Measurements from ENCODE around the gene CCDC40.

Gene CCDC40

DNA sequence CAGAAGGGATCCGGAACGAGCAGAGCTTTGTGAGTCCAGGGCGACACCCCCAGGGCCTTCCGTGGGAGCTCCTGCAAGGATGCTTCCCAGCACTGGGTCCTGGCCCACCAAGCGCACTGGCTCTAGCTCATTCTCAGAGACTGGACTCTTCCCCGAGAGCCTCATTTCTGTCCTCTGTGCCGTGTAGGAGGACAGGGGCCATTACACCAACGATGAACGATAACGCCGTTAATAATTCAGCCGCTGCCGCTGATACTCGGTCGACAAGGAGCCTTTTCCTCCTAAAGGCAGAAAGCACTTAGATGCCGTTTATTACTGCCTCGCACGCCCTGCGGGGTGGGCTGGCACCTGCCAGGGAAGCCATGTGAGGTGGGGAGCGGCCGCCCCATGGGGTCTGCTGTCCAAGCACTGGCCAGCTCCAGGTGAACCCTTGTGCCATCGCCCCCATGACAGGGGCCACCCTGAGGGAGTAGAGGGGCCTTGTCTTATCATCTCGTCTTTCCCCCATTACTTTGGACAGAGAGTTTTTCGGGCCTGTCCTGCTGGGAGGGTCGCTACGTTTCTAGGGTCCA, 34.3 kb upstream of the CCDC40 start:
- DNase-seq = no peak

GRCh38 chr17:80002690-80003490, 33.6 kb upstream of the CCDC40 start:
- DNase-seq = no peak

DNA sequence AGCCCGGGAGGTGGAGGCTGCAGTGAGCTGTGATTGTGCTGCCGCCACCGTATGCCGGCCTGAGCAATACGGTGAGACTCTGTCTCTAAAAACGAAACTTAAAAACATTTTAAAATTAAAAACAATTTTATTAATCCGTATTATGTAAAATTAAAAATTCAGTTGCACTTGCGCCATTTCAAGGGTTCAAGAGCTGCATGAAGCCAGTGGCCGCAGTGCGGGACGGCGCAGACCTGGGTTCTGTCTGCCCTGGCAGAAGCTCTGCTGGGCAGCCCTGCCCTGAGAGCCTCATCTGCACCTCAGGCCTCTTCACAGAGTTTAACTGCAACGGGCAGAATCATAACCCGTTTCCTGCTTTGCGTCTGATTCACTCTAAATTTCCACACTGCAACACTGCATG, 32.5 kb upstream of the CCDC40 start:
- no peak for DNase-seq

- peak; percentile 46 for DNase-seq
Observed at GRCh38 chr17:80005360-80006338, 30.8 kb upstream of the CCDC40 start.

GRCh38 chr17:80006339-80006720, 30.1 kb upstream of the CCDC40 start:
- no peak for DNase-seq

GRCh38 chr17:80006811-80007752, 29.4 kb upstream of the CCDC40 start:
- DNase-seq = no peak

DNA sequence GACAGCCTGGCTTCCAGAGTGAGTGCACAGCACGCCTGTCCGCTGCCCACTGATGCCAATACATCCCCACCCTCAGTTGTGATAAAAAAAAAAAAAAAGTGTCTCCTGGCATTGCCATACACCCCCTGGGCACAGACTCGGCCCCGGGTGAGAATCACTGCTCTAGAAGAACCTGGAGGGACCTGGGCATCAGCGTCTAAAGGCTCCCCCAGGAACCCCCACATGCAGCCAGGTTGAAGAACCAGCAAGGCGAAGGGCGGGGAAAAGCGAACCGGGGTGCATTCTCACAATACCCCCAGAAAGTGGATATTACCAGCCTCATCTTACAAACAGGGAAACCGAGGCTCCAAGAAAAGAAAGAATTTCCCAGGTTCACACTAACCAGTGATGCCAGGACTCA, 28.5 kb upstream of the CCDC40 start:
- DNase-seq = no peak

DNA sequence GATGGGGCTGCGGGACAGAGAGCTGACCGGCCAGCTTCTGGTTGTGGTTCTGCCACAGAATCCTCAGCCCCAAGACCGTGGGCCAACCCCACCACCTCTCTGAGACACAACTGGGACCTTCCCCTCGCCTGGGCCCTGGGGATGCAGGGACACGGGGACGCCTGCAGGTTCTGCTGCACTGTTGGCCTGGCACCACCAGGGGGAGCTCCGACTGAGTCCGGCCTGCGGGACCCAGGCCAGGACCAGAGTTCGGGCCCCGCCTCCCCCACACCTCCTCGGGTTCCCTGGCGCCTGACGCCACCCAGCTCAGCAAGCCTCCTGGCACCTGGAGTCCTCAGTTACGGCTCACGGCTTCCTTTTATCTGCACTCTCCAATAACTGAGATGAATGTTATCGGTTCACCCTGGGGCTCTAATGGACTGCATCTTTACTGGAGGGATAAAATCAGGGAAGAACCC, 28.0 kb upstream of the CCDC40 start:
- peak; percentile 59 to 77 for DNase-seq

DNA sequence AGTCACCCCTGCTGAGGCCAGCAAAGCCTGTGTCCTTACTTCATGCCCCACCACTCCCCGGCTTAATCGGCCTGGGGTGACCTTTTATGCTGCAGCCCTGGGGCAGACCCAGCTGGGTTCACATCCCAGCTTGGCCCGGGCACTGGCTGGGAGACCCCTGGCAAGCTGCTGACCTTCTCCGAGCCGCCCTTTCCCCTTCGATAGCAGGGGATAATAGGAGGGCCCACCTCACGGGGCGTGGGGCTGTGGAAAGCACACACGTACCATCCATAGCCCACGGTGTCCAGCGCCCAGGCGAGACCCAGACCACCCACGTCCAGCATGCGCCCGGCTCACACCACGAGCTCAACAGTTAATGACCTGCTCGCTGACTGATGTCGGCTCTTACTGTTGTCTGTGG, 27.6 kb upstream of the CCDC40 start:
- DNase-seq = no peak

- no peak for DNase-seq
Observed at GRCh38 chr17:80009391-80010282, 26.8 kb upstream of the CCDC40 start.

DNA sequence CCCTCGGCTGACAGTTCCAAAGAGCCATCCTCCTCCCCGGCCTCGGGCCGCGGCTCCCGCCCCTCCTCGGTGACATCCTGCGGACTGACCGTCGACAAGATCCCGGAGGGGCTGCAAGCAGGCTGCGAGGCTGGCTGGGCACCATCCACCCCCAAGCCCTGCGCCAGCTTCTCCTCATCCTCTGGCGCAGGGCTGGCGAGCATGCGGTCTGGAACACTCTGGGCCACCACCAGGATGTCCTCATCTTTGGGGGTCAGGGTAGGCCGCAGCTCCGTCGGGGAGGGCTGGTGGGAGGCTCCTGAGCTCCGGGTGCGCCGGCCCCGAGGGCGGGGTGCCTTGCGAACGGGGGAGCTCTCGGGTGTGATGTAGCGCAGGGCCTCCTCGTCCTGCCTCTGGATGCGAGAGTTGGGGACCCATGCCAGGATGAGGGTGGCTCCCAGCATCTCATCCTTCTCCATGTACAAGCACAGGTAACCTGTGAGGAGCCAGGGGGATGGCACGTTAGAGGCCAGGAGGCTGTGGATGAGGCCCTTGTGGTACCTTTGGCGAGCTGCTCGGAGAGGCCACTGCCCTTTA, 26.1 kb upstream of the CCDC40 start:
- no peak for DNase-seq

DNA sequence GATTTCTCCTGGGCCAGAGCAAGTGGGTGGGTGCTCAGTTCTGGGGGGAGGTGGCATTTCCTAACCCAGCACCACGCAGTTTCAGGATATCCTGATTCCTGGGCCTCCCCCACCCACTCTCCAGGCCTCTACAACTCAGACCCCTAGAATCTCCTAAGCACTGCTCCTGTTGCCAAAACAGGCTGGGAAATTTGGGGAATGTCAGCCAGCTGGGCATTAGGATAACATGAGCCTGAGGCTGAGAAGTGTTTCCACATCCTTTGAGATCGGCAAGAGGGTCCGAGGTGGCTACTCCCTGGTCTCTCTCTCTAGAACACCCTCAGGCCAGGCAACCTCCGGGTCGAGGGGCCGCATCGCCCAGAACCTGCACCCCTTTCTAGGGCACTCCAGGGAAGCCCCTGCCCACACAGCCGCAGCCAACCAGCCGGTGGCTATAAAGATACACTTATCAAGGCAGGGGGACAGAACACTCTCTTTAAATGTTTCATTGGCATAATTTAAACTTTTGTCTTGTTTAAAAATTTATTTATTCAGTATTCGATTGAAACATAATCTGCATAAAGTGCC, 24.4 kb upstream of the CCDC40 start:
- no peak for DNase-seq

GRCh38 chr17:80012765-80013741, 23.4 kb upstream of the CCDC40 start:
- no peak for DNase-seq

DNA sequence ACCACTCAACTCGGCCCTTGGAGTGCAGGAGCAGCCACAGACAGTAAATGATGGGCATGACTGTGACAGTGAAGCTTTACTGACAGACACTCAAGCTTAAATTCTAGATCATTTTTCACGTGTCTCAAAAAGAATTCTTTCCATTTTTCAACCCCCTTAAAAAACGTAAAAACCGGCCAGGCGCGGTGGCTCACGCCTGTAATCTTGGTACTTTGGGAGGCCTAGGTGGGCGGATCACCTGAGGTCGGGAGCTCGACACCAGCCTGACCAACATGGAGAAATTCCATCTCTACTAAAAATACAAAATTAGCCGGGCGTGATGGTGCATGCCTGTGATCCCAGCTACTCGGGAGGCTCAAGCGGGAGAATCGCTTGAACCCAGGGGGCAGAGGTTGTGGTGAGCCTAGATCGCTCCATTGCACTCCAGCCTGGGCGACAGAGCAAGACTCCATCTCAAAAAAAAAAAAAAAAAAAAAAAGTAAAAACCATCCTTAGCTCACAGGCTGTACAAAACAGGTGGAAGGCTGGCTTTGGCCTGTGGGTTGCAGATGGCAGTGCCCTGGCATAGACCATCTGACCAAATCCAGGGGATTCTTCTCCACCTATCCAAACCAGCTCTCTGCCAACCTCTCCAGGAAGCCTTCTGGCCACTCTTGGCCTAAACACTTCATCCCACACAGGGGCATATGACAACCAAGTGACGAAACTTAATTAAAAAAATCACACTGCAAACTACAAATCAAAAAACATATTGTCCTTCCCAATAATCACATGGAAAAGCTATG, 19.0 kb upstream of the CCDC40 start:
- no peak for DNase-seq

GRCh38 chr17:80018917-80019651, 17.4 kb upstream of the CCDC40 start:
- no peak for DNase-seq

- no peak for DNase-seq
Observed at GRCh38 chr17:80021600-80021999, 14.8 kb upstream of the CCDC40 start.

DNA sequence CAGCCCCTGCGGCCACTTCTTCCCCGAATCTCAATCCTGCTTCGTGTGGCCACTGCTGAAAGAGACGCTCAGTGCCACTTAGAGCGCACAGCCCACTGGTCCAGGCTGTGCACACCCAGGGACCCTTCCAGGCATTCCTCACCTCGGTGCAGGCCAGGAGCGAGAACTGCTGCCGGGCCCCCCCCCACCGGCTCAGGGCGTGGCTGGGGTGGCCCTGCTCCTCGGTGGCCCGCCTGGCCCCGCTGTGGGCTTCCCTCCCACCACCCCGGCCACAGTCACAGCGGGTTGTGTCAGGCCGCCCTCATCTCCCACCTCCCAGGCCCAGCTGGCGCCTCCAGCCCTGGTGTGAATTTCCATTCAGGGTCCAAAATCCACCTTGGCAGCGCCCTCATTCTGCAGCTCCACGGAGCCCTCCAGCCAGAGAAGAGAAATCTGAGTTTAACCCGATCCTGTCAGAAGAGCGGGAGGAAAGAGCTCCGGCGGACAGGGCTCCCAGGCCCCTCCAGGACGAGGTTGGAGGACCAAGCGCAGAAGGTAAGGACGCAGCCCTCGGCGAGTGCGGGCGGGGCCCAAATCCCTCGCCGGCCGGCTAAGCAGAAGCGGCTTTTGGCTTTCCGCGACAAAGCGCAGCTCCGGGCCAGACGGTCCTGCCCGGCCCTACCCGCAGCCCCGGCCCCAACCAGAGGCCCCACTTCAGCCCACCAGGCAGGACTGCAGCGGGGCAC, 12.8 kb upstream of the CCDC40 start:
- DNase-seq = no peak

Measured in stimulated activated CD4-positive, alpha-beta T cell treated with anti-CD3 and anti-CD28 coated beads, Interleukin-4, amount 100 ng/mL, for 4 hours (primary cell).